ENCODE data around the gene PTCD2. TPM values are rescaled to one million over a fixed set of nuclear protein-coding genes. Genes with fewer than 3 reads are reported as not detected.

PTCD2 gene
- polyA plus RNA-seq, 3 donors = 9.8 to 12.0 (median 11.5) TPM

GRCh38 chr5:72330712-72331111 is 10.5 kb downstream of the PTCD2 start:
- DNase-seq = no peak

GRCh38 chr5:72337159-72337558 is 17.0 kb downstream of the PTCD2 start:
- no peak for DNase-seq

GRCh38 chr5:72338689-72339209 is 18.6 kb downstream of the PTCD2 start:
- no peak for DNase-seq

- DNase-seq = no peak
Measured at GRCh38 chr5:72346398-72346797, 26.2 kb downstream of the PTCD2 start.

GRCh38 chr5:72347801-72348308 is 27.7 kb downstream of the PTCD2 start:
- no peak for DNase-seq

- DNase-seq = no peak
Measured at GRCh38 chr5:72351376-72351775, 31.2 kb downstream of the PTCD2 start.

- DNase-seq = no peak
Measured at GRCh38 chr5:72352616-72353015, 32.4 kb downstream of the PTCD2 start.

GRCh38 chr5:72353046-72353445 is 32.9 kb downstream of the PTCD2 start:
- no peak for DNase-seq

GRCh38 chr5:72355706-72356299 is 35.6 kb downstream of the PTCD2 start:
- peak; percentile 8 for DNase-seq

- no peak for DNase-seq
Measured at GRCh38 chr5:72356361-72356760, 36.2 kb downstream of the PTCD2 start.

- DNase-seq = no peak
Measured at GRCh38 chr5:72358925-72359324, 38.8 kb downstream of the PTCD2 start.

- DNase-seq = no peak
Measured at GRCh38 chr5:72359886-72360285, 39.7 kb downstream of the PTCD2 start.

- no peak for DNase-seq
Measured at GRCh38 chr5:72363166-72363802, 43.1 kb downstream of the PTCD2 start.

GRCh38 chr5:72364171-72364570 is 44.0 kb downstream of the PTCD2 start:
- DNase-seq = no peak

GRCh38 chr5:72364951-72365350 is 44.8 kb downstream of the PTCD2 start:
- DNase-seq = no peak

- DNase-seq = peak; percentile 76
Measured at GRCh38 chr5:72366324-72366976, 46.3 kb downstream of the PTCD2 start.

GRCh38 chr5:72368271-72368670 is 48.1 kb downstream of the PTCD2 start:
- no peak for DNase-seq

- no peak for DNase-seq
Measured at GRCh38 chr5:72369301-72369700, 49.1 kb downstream of the PTCD2 start.

GRCh38 chr5:72369711-72370110 is 49.5 kb downstream of the PTCD2 start:
- no peak for DNase-seq

- DNase-seq = no peak
Measured at GRCh38 chr5:72372331-72372730, 52.2 kb downstream of the PTCD2 start.

- no peak for DNase-seq
Measured at GRCh38 chr5:72372923-72373322, 52.8 kb downstream of the PTCD2 start.

GRCh38 chr5:72374844-72375243 is 54.7 kb downstream of the PTCD2 start:
- no peak for DNase-seq

GRCh38 chr5:72376381-72376780 is 56.2 kb downstream of the PTCD2 start:
- DNase-seq = no peak
